ENCODE data around the gene TSPAN9.

Gene TSPAN9

GRCh38 chr12:3076730-3077571 is at the start of gene TSPAN9:
TSPAN9 (plus strand) TSS chr12:3077379; CDS start chr12:3201194, 123,815 bp downstream.
- DNase-seq, result peak; percentile 81

GRCh38 chr12:3028108-3028507 is 49.1 kb upstream of the TSPAN9 start:
- DNase-seq, result no peak

GRCh38 chr12:3030821-3031429 is 46.3 kb upstream of the TSPAN9 start:
- no peak for DNase-seq

GRCh38 chr12:3032161-3032560 is 45.0 kb upstream of the TSPAN9 start:
- DNase-seq, result no peak

GRCh38 chr12:3032770-3033538 is 44.2 kb upstream of the TSPAN9 start:
- peak; percentile 72 for DNase-seq

- DNase-seq, result peak; percentile 84
Observed at GRCh38 chr12:3033539-3033867, 43.7 kb upstream of the TSPAN9 start.

GRCh38 chr12:3034067-3034750 is 43.0 kb upstream of the TSPAN9 start:
- peak; percentile 67 for DNase-seq

- DNase-seq, result no peak
Observed at GRCh38 chr12:3035171-3035570, 42.0 kb upstream of the TSPAN9 start.

- DNase-seq, result no peak
Observed at GRCh38 chr12:3035815-3036702, 41.1 kb upstream of the TSPAN9 start.

GRCh38 chr12:3036901-3037600 is 40.1 kb upstream of the TSPAN9 start:
- no peak for DNase-seq

GRCh38 chr12:3038166-3038565 is 39.0 kb upstream of the TSPAN9 start:
- no peak for DNase-seq

- DNase-seq, result no peak
Observed at GRCh38 chr12:3038926-3039510, 38.2 kb upstream of the TSPAN9 start.

GRCh38 chr12:3040026-3040656 is 37.0 kb upstream of the TSPAN9 start:
- DNase-seq, result no peak

GRCh38 chr12:3040663-3041544 is 36.3 kb upstream of the TSPAN9 start:
- no peak for DNase-seq

GRCh38 chr12:3041558-3042164 is 35.5 kb upstream of the TSPAN9 start:
- DNase-seq, result peak; percentile 58

- no peak for DNase-seq
Observed at GRCh38 chr12:3042394-3042793, 34.8 kb upstream of the TSPAN9 start.

GRCh38 chr12:3042826-3043225 is 34.4 kb upstream of the TSPAN9 start:
- no peak for DNase-seq

GRCh38 chr12:3043406-3043805 is 33.8 kb upstream of the TSPAN9 start:
- DNase-seq, result no peak

- DNase-seq, result no peak
Observed at GRCh38 chr12:3044141-3044630, 33.0 kb upstream of the TSPAN9 start.
